Measurements from ENCODE around the gene ASCL5. TPM values are rescaled to one million over a fixed set of nuclear protein-coding genes. Genes with fewer than 3 reads are reported as not detected.
A peak's percentile ranks its signal among the peaks of the same experiment; 100 is the strongest.

The ASCL5 gene
- total and polyA plus RNA-seq, 9 of the 15 experiments (the other 6 are each of a cell fraction or from before 2014, with no cell fraction given): 0.09 TPM; not detected in 8

DNA sequence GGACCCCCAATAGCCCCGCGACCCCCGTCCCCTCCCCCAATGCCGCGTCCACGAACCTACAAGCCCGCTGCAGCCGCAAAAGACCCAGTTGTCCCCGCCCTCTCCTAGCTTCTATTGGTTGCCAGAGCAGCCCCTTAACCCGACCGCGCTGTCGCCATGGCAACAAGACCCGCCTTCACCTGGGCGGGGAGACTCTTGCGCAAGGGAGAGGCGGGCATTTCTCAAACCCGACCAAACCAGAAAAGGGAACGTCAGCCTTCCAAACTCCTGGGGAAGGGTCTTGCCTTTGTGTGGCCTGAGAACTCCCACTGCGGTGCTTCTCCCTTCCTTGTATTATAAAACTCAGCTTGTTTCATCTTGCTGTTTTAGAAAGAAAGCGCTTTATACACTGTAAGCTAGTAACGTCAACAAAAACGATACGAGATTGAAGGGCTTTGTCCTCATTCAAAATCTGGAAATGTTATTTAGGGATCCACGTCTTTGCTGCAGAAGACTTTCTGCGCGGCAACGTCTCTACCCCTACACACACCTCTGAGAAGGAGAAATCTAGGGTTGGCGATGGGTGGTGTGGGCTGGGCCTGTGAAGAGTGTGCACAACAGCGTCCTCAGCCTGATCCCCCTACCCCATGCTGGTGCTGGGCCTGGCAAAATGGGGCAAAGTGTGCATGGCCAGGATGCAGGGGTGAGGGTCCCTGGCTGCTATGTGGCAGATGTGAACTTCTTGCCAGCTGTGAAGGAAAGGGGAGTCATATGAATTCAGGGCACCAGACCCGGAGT lies 27.6 kb upstream of the ASCL5 start, which contains the start of gene TMEM9 (continued):
- TF ChIP-seq HMGN3 (IDR thresholded peaks at IDR 0.05; ENCODE audit: borderline replicate concordance, extremely low read depth, insufficient read length, low read depth, low read length) (no peak), ILF3 (IDR thresholded peaks at IDR 0.05; ENCODE audit: borderline replicate concordance) (no peak), MEF2A (IDR thresholded peaks at IDR 0.05; ENCODE audit: control insufficient read depth, low read depth, low read length) (no peak), MCM2 (IDR thresholded peaks at IDR 0.05; ENCODE audit: low read depth) (no peak), BCOR (IDR thresholded peaks at IDR 0.05) (no peak), ZNF224 (CRISPR knock-in tag; IDR thresholded peaks at IDR 0.05) (no peak), ZNF384 (IDR thresholded peaks at IDR 0.05; ENCODE audit: low read depth, low read length) (no peak), PURB (CRISPR knock-in tag; IDR thresholded peaks at IDR 0.05; ENCODE audit: low read depth) (no peak), POU5F1 (IDR thresholded peaks at IDR 0.05; ENCODE audit: borderline replicate concordance, low read depth, low read length, partially characterized antibody) (no peak), NR3C1 (CRISPR knock-in tag; IDR thresholded peaks at IDR 0.05) (no peak), ZNF121 (CRISPR knock-in tag; conservative IDR thresholded peaks at IDR 0.05) (no peak), DMBX1 (CRISPR knock-in tag; IDR thresholded peaks at IDR 0.05; ENCODE audit: borderline replicate concordance) (peak; percentile 55; the same call in 1 of the 2 replicates), ZNF584 (CRISPR knock-in tag; IDR thresholded peaks at IDR 0.05; ENCODE audit: low read depth) (no peak), KDM2B (CRISPR knock-in tag; IDR thresholded peaks at IDR 0.05) (0 out of 2 replicates have a peak, but pooled peaks have one; percentile 39), BRD9 (IDR thresholded peaks at IDR 0.05; ENCODE audit: low read depth, partially characterized antibody) (peak; percentile 89), MEF2D (tag; conservative IDR thresholded peaks at IDR 0.05; ENCODE audit: low read depth) (no peak), CEBPG (CRISPR knock-in tag; IDR thresholded peaks at IDR 0.05) (peak; percentile 100), CEBPG (tag; conservative IDR thresholded peaks at IDR 0.05 in 1 of 2, IDR thresholded peaks at IDR 0.05 in 1 of 2) (peak; percentile 99 to 100), CHD2 (IDR thresholded peaks at IDR 0.05; ENCODE audit: low read depth, low read length) (peak; percentile 65)
- TF ChIP-seq, protein P1, sequence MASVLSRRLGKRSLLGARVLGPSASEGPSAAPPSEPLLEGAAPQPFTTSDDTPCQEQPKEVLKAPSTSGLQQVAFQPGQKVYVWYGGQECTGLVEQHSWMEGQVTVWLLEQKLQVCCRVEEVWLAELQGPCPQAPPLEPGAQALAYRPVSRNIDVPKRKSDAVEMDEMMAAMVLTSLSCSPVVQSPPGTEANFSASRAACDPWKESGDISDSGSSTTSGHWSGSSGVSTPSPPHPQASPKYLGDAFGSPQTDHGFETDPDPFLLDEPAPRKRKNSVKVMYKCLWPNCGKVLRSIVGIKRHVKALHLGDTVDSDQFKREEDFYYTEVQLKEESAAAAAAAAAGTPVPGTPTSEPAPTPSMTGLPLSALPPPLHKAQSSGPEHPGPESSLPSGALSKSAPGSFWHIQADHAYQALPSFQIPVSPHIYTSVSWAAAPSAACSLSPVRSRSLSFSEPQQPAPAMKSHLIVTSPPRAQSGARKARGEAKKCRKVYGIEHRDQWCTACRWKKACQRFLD (CRISPR knock-in tag; IDR thresholded peaks at IDR 0.05): peak; percentile 65; the same call in 1 of the 2 replicates
- TF ChIP-seq, protein P2, sequence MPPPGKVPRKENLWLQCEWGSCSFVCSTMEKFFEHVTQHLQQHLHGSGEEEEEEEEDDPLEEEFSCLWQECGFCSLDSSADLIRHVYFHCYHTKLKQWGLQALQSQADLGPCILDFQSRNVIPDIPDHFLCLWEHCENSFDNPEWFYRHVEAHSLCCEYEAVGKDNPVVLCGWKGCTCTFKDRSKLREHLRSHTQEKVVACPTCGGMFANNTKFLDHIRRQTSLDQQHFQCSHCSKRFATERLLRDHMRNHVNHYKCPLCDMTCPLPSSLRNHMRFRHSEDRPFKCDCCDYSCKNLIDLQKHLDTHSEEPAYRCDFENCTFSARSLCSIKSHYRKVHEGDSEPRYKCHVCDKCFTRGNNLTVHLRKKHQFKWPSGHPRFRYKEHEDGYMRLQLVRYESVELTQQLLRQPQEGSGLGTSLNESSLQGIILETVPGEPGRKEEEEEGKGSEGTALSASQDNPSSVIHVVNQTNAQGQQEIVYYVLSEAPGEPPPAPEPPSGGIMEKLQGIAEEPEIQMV (tag; conservative IDR thresholded peaks at IDR 0.05; ENCODE audit: low read depth): no peak
- TF ChIP-seq, protein P3, sequence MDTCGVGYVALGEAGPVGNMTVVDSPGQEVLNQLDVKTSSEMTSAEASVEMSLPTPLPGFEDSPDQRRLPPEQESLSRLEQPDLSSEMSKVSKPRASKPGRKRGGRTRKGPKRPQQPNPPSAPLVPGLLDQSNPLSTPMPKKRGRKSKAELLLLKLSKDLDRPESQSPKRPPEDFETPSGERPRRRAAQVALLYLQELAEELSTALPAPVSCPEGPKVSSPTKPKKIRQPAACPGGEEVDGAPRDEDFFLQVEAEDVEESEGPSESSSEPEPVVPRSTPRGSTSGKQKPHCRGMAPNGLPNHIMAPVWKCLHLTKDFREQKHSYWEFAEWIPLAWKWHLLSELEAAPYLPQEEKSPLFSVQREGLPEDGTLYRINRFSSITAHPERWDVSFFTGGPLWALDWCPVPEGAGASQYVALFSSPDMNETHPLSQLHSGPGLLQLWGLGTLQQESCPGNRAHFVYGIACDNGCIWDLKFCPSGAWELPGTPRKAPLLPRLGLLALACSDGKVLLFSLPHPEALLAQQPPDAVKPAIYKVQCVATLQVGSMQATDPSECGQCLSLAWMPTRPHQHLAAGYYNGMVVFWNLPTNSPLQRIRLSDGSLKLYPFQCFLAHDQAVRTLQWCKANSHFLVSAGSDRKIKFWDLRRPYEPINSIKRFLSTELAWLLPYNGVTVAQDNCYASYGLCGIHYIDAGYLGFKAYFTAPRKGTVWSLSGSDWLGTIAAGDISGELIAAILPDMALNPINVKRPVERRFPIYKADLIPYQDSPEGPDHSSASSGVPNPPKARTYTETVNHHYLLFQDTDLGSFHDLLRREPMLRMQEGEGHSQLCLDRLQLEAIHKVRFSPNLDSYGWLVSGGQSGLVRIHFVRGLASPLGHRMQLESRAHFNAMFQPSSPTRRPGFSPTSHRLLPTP (IDR thresholded peaks at IDR 0.05; ENCODE audit: borderline replicate concordance, extremely low read depth, insufficient read length): no peak

Measured in K562 (cell line).